SK-N-SH (cell line): ENCODE results near the gene CFAP69. TPM values are rescaled to one million over a fixed set of nuclear protein-coding genes. Genes with fewer than 3 reads are reported as not detected.

Source experiments
- CTCF ChIA-PET: fragments of 300-600, 350-600 bp; formaldehyde crosslinking; extraction: SDS; loops from one replicate; lab custom pipeline; 2021; lab: Yijun Ruan, JAX
- POLR2A ChIA-PET: fragments of 350-600 bp; sonication (Branson Sonifier 250); formaldehyde crosslinking; extraction: SDS; loops from one replicate; lab custom pipeline; 2020; ENCODE audit warnings: antibody characterized with exemption, inconsistent platforms; lab: Yijun Ruan, JAX
- DNase-seq: peaks from one replicate; pipeline ENCODE4 v3.0.0; 2012
- H2AFZ ChIP-seq: fragments of 200-600 bp; sonication (generic); 2 replicates; pipeline ENCODE4 v1.8.1; 2016; ENCODE audit warnings: antibody characterized with exemption, mild to moderate bottlenecking, low read depth
- H3F3A ChIP-seq: fragments of 200-600 bp; sonication (generic); replicated peaks from 2 replicates; pipeline ENCODE3; 2016; ENCODE audit warnings: antibody characterized with exemption, mild to moderate bottlenecking; ENCODE audit not compliant: insufficient read depth
- H3K27ac ChIP-seq, 2 experiments: fragments of 200-500 bp in 1 of 2; fragments of 200-600 bp in 1 of 2; sonication (Bioruptor generic) in 1 of 2; sonication (generic), shearing (Covaris generic) in 1 of 2; 2 replicates each; pipeline versions ENCODE4 v1.5.1 to v1.6.1; 2014 to 2016; ENCODE audit warnings: low read depth in 2 of 2, inconsistent platforms in 1 of 2, low read length in 1 of 2, mild to moderate bottlenecking in 1 of 2, mixed read lengths in 1 of 2
- H3K27me3 ChIP-seq: fragments of 200-600 bp; sonication (generic), shearing (Covaris generic); 2 replicates; pipeline ENCODE4 v1.6.1; 2016; ENCODE audit warnings: mixed run types; ENCODE audit not compliant: insufficient read depth
- H3K36me3 ChIP-seq, 2 experiments: fragments of 200-500 bp in 1 of 2; fragments of 200-600 bp in 1 of 2; sonication (Bioruptor generic) in 1 of 2; sonication (generic) in 1 of 2; replicated peaks in 1 of 2; 2 replicates each; pipeline versions ENCODE3 to v1.5.1; 2014 to 2016; ENCODE audit warnings: low read length in 1 of 2, mild to moderate bottlenecking in 1 of 2; ENCODE audit not compliant: insufficient read depth in 2 of 2, control insufficient read depth in 1 of 2
- H3K4me1 ChIP-seq, 2 experiments: fragments of 200-500 bp in 1 of 2; fragments of 200-600 bp in 1 of 2; sonication (Bioruptor generic) in 1 of 2; sonication (generic), shearing (Covaris generic) in 1 of 2; 2 replicates each; pipeline versions ENCODE4 v1.5.1 to v1.6.1; 2014 to 2016; ENCODE audit warnings: low read depth in 1 of 2, low read length in 1 of 2, mixed run types in 1 of 2; ENCODE audit not compliant: insufficient read depth in 2 of 2, control insufficient read depth in 1 of 2
- H3K4me2 ChIP-seq: fragments of 200-600 bp; sonication (generic), shearing (Covaris generic); 2 replicates; pipeline ENCODE4 v1.6.1; 2017; ENCODE audit warnings: mixed run types
- H3K4me3 ChIP-seq, 2 experiments: fragments of 200-500 bp in 1 of 2; fragments of 200-600 bp in 1 of 2; sonication (Bioruptor generic) in 1 of 2; sonication (generic), shearing (Covaris generic) in 1 of 2; 2 replicates each; pipeline versions ENCODE4 v1.5.1 to v1.8.1; 2014 to 2016; ENCODE audit warnings: low read depth in 2 of 2, inconsistent platforms in 1 of 2, low read length in 1 of 2, mild to moderate bottlenecking in 1 of 2, mixed read lengths in 1 of 2, moderate library complexity in 1 of 2
- H3K79me2 ChIP-seq: fragments of 200-600 bp; sonication (generic); 2 replicates; pipeline ENCODE4 v1.8.1; 2017; ENCODE audit warnings: mild to moderate bottlenecking; ENCODE audit not compliant: insufficient read depth
- H3K9ac ChIP-seq: fragments of 200-600 bp; sonication (generic); 2 replicates; pipeline ENCODE4 v1.6.1; 2017; ENCODE audit warnings: mixed run types
- H3K9me2 ChIP-seq: fragments of 200-600 bp; sonication (generic); 2 replicates; pipeline ENCODE4 v1.6.1; 2017; ENCODE audit warnings: mixed run types
- H3K9me3 ChIP-seq: fragments of 200-600 bp; sonication (generic); 2 replicates; pipeline ENCODE4 v1.6.1; 2017; ENCODE audit warnings: mixed run types, mild to moderate bottlenecking, moderate library complexity
- H4K20me1 ChIP-seq: fragments of 200-600 bp; sonication (generic); 2 replicates; pipeline ENCODE4 v1.6.1; 2017; ENCODE audit warnings: mild to moderate bottlenecking, mixed run types; ENCODE audit not compliant: insufficient read depth
- ELF1 ChIP-seq: IDR thresholded peaks from 2 replicates; pipeline ENCODE4 v1.4.0; 2012
- EP300 ChIP-seq, 2 experiments: IDR thresholded peaks; 2 replicates each; pipeline versions ENCODE4 v1.4.0 to v1.6.1; 2012; ENCODE audit warnings: borderline replicate concordance in 1 of 2, low read depth in 1 of 2, low read length in 1 of 2
- FOSL2 ChIP-seq: IDR thresholded peaks from 2 replicates; pipeline ENCODE4 v1.4.0; 2012; ENCODE audit warnings: low read depth, mild to moderate bottlenecking, moderate library complexity, borderline replicate concordance
- FOXJ3 ChIP-seq: sonication (generic); formaldehyde crosslinking; IDR thresholded peaks from 2 replicates; pipeline ENCODE4 v1.5.1; 2020; ENCODE audit warnings: mild to moderate bottlenecking, missing genetic modification reagents
- FOXM1 ChIP-seq: IDR thresholded peaks from 2 replicates; pipeline ENCODE4 v1.4.0; 2012; ENCODE audit warnings: low read depth, mild to moderate bottlenecking
- GABPA ChIP-seq: IDR thresholded peaks from 2 replicates; pipeline ENCODE4 v1.4.0; 2012; ENCODE audit warnings: low read depth, mild to moderate bottlenecking
- MXI1 ChIP-seq: IDR thresholded peaks from 2 replicates; pipeline ENCODE4 v1.6.1; 2012; ENCODE audit warnings: mild to moderate bottlenecking, low read depth, low read length, improper control_type of control experiment
- POLR2AphosphoS5 ChIP-seq: IDR thresholded peaks from 2 replicates; pipeline ENCODE4 v1.6.1; 2012; ENCODE audit warnings: low read depth, low read length
- RAD21 ChIP-seq: IDR thresholded peaks from 2 replicates; pipeline ENCODE4 v1.6.1; 2012; ENCODE audit warnings: mild to moderate bottlenecking, low read length
- RFX5 ChIP-seq: IDR thresholded peaks from 2 replicates; pipeline ENCODE4 v1.6.1; 2012; ENCODE audit warnings: mild to moderate bottlenecking, improper control_type of control experiment, low read length
- TAF1 ChIP-seq: IDR thresholded peaks from 2 replicates; pipeline ENCODE4 v1.6.1; 2012; ENCODE audit warnings: low read depth, mild to moderate bottlenecking, low read length, moderate library complexity, borderline replicate concordance
- TEAD4 ChIP-seq: IDR thresholded peaks from 2 replicates; pipeline ENCODE4 v1.4.0; 2012; ENCODE audit warnings: mild to moderate bottlenecking, borderline replicate concordance; ENCODE audit not compliant: insufficient read depth
- YY1 ChIP-seq: IDR thresholded peaks from 2 replicates; pipeline ENCODE4 v1.4.0; 2012; ENCODE audit warnings: low read depth, mild to moderate bottlenecking
- polyA plus RNA-seq, 3 experiments: library from polyadenylated mRNA; depleted of rRNA; stranded (reverse); fragments of >200 nt; gene quantifications; 2 replicates each; pipeline ENCODE4 v1.2.3, GENCODE V29; 2012
- TF ChIP-seq, protein P1 (sequence below): fragments of 150-350 bp; IDR thresholded peaks from 2 replicates; pipeline ENCODE4 v1.6.1; 2017; ENCODE audit warnings: antibody characterized with exemption, low read length, low read depth, borderline replicate concordance
- TF ChIP-seq, protein P2 (sequence below): IDR thresholded peaks from 2 replicates; pipeline ENCODE4 v1.4.0; 2012; ENCODE audit warnings: low read depth, borderline replicate concordance
- TF ChIP-seq, protein P3 (sequence below): fragments of 200-600 bp; sonication (generic); IDR thresholded peaks from 2 replicates; pipeline ENCODE4 v1.6.1; 2017; ENCODE audit warnings: antibody characterized with exemption, mild to moderate bottlenecking, moderate library complexity
- TF ChIP-seq, protein P4 (sequence below): fragments of 150-350 bp; IDR thresholded peaks from 2 replicates; pipeline ENCODE4 v1.6.1; 2016; ENCODE audit warnings: mild to moderate bottlenecking, low read depth, low read length

The CFAP69 gene
- polyA plus RNA-seq, 1 of the 3 experiments (the other 2 are of a cell fraction): 2.3 TPM

DNA sequence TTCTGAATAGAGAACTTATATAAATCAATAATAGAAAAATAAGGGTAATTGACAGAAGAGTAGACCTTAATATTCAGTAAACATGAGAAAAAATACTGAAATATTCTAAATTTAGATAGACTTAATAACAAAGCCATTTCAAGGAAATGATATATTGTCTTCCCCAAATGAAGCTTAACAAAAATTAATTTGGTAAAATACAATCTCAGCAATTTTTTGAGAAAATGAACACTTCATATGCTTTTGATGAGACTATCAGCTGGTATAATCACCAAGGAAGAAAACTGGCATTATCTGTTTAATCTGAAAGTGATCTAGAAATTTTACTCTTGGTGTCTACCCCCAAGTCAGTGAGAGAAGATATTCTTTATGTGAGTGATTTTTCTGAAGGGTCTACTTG is 77.9 kb downstream of the CFAP69 start:
- H4K20me1 ChIP-seq: no peaks in the 10 kb centered on the region
- no peak overlapping the region for H3K9ac ChIP-seq
- CTCF ChIA-PET: interaction anchor here (1.1 to 3.2 kb wide), 6 partner anchors 11 to 105 kb away, joined by 3 to 15 read pairs (median 4); no protein-coding TSS in a partner anchor
- H3K36me3 ChIP-seq: no peaks in the 10 kb centered on the region
- H3F3A ChIP-seq: no peaks in the 10 kb centered on the region
- no peak overlapping the region for H3K4me2 ChIP-seq
- peaks cover 6% of the 10 kb centered on the region; the same call in 1 of the 2 replicates for H3K27me3 ChIP-seq
- H3K9me3 ChIP-seq: no peaks in the 10 kb centered on the region
- H3K9me2 ChIP-seq: no peaks in the 10 kb centered on the region
- H3K27ac ChIP-seq: no peak overlapping the region
- no peak overlapping the region for H3K4me3 ChIP-seq
- POLR2A ChIA-PET: no interaction called here
- no peak for DNase-seq
- no peaks in the 10 kb centered on the region for H3K79me2 ChIP-seq
- no peak overlapping the region for H2AFZ ChIP-seq
- TF ChIP-seq TEAD4 (no peak), TAF1 (no peak), FOXJ3 (CRISPR knock-in tag) (no peak), YY1 (no peak), ELF1 (no peak), FOXM1 (no peak), RFX5 (no peak), POLR2AphosphoS5 (no peak), GABPA (no peak), MXI1 (no peak), FOSL2 (no peak), EP300 (IDR thresholded peaks at IDR 0.05; ENCODE audit: borderline replicate concordance in 1 of 2, low read depth in 1 of 2, low read length in 1 of 2) (no peak), RAD21 (no peak)
- TF ChIP-seq, protein P1, sequence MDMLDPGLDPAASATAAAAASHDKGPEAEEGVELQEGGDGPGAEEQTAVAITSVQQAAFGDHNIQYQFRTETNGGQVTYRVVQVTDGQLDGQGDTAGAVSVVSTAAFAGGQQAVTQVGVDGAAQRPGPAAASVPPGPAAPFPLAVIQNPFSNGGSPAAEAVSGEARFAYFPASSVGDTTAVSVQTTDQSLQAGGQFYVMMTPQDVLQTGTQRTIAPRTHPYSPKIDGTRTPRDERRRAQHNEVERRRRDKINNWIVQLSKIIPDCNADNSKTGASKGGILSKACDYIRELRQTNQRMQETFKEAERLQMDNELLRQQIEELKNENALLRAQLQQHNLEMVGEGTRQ: no peak
- TF ChIP-seq, protein P2, sequence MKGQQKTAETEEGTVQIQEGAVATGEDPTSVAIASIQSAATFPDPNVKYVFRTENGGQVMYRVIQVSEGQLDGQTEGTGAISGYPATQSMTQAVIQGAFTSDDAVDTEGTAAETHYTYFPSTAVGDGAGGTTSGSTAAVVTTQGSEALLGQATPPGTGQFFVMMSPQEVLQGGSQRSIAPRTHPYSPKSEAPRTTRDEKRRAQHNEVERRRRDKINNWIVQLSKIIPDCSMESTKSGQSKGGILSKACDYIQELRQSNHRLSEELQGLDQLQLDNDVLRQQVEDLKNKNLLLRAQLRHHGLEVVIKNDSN: no peak
- TF ChIP-seq, protein P3, sequence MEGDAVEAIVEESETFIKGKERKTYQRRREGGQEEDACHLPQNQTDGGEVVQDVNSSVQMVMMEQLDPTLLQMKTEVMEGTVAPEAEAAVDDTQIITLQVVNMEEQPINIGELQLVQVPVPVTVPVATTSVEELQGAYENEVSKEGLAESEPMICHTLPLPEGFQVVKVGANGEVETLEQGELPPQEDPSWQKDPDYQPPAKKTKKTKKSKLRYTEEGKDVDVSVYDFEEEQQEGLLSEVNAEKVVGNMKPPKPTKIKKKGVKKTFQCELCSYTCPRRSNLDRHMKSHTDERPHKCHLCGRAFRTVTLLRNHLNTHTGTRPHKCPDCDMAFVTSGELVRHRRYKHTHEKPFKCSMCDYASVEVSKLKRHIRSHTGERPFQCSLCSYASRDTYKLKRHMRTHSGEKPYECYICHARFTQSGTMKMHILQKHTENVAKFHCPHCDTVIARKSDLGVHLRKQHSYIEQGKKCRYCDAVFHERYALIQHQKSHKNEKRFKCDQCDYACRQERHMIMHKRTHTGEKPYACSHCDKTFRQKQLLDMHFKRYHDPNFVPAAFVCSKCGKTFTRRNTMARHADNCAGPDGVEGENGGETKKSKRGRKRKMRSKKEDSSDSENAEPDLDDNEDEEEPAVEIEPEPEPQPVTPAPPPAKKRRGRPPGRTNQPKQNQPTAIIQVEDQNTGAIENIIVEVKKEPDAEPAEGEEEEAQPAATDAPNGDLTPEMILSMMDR: no peak
- TF ChIP-seq, protein P4, sequence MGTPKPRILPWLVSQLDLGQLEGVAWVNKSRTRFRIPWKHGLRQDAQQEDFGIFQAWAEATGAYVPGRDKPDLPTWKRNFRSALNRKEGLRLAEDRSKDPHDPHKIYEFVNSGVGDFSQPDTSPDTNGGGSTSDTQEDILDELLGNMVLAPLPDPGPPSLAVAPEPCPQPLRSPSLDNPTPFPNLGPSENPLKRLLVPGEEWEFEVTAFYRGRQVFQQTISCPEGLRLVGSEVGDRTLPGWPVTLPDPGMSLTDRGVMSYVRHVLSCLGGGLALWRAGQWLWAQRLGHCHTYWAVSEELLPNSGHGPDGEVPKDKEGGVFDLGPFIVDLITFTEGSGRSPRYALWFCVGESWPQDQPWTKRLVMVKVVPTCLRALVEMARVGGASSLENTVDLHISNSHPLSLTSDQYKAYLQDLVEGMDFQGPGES: no peak
- H3K4me1 ChIP-seq: peaks cover 0 to 10% of the 10 kb centered on the region in 2 experiments; a peak in 1 of 4 replicates
